ENCODE data around the gene CFAP46.

The CFAP46 gene

DNA sequence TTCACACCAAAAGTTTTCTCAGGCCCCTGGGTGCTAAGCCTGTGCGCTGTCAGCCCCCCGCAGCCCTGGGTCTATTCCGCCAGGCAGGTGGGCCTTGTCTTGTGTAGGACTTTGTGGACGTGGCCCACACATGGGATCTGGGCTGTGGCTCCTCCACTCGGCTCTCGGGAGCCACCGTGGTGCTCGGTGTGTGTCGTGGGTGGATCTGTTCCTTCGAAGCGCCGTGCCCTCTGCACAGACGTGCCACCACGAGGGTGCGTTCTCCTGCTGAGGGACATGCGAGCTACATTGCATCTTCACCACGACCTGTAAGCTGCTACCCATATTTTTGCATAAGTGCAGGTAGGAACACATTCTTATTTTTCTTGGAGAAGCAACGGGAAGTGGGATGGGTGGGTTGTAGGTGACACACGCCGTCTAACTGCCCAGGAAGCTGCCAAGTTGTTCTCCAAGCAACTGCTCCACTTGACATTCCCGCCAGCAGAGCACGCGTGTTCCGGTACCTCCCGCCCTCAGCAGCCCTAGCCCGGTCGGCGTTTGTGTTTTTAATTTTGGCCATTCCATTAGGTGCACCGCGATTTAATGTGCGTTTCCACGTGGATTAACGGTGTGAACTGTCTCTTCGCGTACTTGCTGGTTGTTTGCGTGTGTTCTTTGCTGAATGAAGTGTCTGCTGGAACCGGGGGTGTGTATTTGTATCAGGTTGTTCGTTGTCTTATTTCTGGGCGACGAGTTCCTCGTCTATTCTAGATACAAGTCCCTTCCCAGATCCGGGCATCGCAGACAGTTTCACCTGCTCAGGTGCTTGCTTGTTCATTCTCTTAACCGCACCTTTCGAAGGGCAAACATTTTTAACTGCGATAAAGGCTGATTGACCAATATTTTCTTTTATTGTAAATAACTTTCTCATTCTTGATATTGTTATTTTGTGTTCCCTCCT lies 47.4 kb upstream of the CFAP46 start:
- TF ChIP-seq CTCF (IDR thresholded peaks at IDR 0.05; ENCODE audit: insufficient read depth, low read length, poor library complexity, severe bottlenecking) (no peak), EZH2phosphoT487 (conservative IDR thresholded peaks at IDR 0.05; ENCODE audit: low read length) (no peak)
- Histone ChIP-seq H3F3A (ENCODE audit: insufficient read depth) (no peaks in the 10 kb centered on the region), H2AFZ (ENCODE audit: low read depth, low read length, severe bottlenecking) (no peak overlapping the region), H3K27me3 (ENCODE audit: low read length) (no peaks in the 10 kb centered on the region), H3K79me2 (ENCODE audit: insufficient read depth, low read length) (no peaks in the 10 kb centered on the region), H3K9ac (ENCODE audit: low read length) (no peak overlapping the region), H3K36me3 (ENCODE audit: low read length) (no peaks in the 10 kb centered on the region), H3K9me2 (replicated peaks; ENCODE audit: insufficient read depth, low read length) (no peaks in the 10 kb centered on the region), H3K4me2 (ENCODE audit: low read depth, low read length, poor library complexity, severe bottlenecking) (no peak overlapping the region), H3K27ac (ENCODE audit: low read depth, low read length) (no peak overlapping the region), H3K4me3 (ENCODE audit: insufficient read depth, low read length, poor library complexity, severe bottlenecking) (no peak overlapping the region), H4K20me1 (ENCODE audit: low read depth, low read length) (no peaks in the 10 kb centered on the region), H3K9me3 (ENCODE audit: insufficient read depth, low read length) (no peaks in the 10 kb centered on the region)

DNA sequence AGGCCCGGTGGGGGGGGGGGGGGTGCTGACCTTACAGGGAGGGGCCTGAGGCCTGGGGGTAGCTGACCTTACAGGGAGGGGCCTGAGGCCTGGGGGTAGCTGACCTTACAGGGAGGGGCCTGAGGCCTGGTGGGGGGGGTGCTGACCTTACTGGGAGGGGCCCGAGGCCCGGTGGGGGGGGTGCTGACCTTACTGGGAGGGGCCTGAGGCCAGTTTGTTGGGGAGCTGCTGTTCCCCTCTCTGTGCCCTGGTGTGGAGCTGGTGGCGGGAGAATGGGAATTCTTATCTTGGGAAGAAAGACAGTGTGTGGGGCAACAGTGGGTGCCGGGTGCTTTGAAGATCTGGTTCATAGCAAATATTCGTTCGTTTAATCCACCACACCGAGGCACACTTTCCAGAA lies 46.6 kb upstream of the CFAP46 start:
- H3K27me3 ChIP-seq (ENCODE audit: low read length) = no peaks in the 10 kb centered on the region

GRCh38 chr10:132987671-132988571 lies 45.6 kb upstream of the CFAP46 start:
- Histone ChIP-seq H3K27ac (ENCODE audit: low read depth, low read length) (no peak overlapping the region), H3K4me2 (ENCODE audit: low read depth, low read length, poor library complexity, severe bottlenecking) (no peak overlapping the region), H3K9me2 (replicated peaks; ENCODE audit: insufficient read depth, low read length) (no peaks in the 10 kb centered on the region), H3K9me3 (ENCODE audit: insufficient read depth, low read length) (no peaks in the 10 kb centered on the region), H3K9ac (ENCODE audit: low read length) (no peak overlapping the region), H3K4me3 (ENCODE audit: insufficient read depth, low read length, poor library complexity, severe bottlenecking) (no peak overlapping the region), H2AFZ (ENCODE audit: low read depth, low read length, severe bottlenecking) (no peak overlapping the region), H3K36me3 (ENCODE audit: low read length) (no peaks in the 10 kb centered on the region), H4K20me1 (ENCODE audit: low read depth, low read length) (no peaks in the 10 kb centered on the region), H3K79me2 (ENCODE audit: insufficient read depth, low read length) (no peaks in the 10 kb centered on the region), H3K27me3 (ENCODE audit: low read length) (no peaks in the 10 kb centered on the region), H3F3A (ENCODE audit: insufficient read depth) (no peaks in the 10 kb centered on the region)
- TF ChIP-seq EZH2phosphoT487 (conservative IDR thresholded peaks at IDR 0.05; ENCODE audit: low read length) = no peak
- no peak for TF ChIP-seq CTCF (IDR thresholded peaks at IDR 0.05; ENCODE audit: insufficient read depth, low read length, poor library complexity, severe bottlenecking)

More for the DNA sequence above, 46.6 kb upstream of the CFAP46 start:
- Histone ChIP-seq H3K9me3 (ENCODE audit: insufficient read depth, low read length) (no peaks in the 10 kb centered on the region), H3K9ac (ENCODE audit: low read length) (no peak overlapping the region), H3F3A (ENCODE audit: insufficient read depth) (no peaks in the 10 kb centered on the region), H3K4me2 (ENCODE audit: low read depth, low read length, poor library complexity, severe bottlenecking) (no peak overlapping the region), H2AFZ (ENCODE audit: low read depth, low read length, severe bottlenecking) (no peak overlapping the region), H3K9me2 (replicated peaks; ENCODE audit: insufficient read depth, low read length) (no peaks in the 10 kb centered on the region), H3K79me2 (ENCODE audit: insufficient read depth, low read length) (no peaks in the 10 kb centered on the region), H3K27ac (ENCODE audit: low read depth, low read length) (no peak overlapping the region), H3K36me3 (ENCODE audit: low read length) (no peaks in the 10 kb centered on the region), H4K20me1 (ENCODE audit: low read depth, low read length) (no peaks in the 10 kb centered on the region), H3K4me3 (ENCODE audit: insufficient read depth, low read length, poor library complexity, severe bottlenecking) (no peak overlapping the region)
- no peak for TF ChIP-seq EZH2phosphoT487 (conservative IDR thresholded peaks at IDR 0.05; ENCODE audit: low read length)
- TF ChIP-seq CTCF (IDR thresholded peaks at IDR 0.05; ENCODE audit: insufficient read depth, low read length, poor library complexity, severe bottlenecking) = no peak

All from SU-DHL-6 (cell line).